WTC11 (cell line): ENCODE measurements around the gene PRR35. TPM values are rescaled to one million over a fixed set of nuclear protein-coding genes. Genes with fewer than 3 reads are reported as not detected.

Experiments used
- ATAC-seq: fragments of 200-7000 bp; cut with Tn5 transposase; 2 replicates; pipeline ENCODE4 v1.10.0; 2021; ENCODE audit warnings: mild to moderate bottlenecking, moderate library complexity
- CTCF ChIA-PET: fragments of 300-600 bp; sonication (Branson Sonifier 250); formaldehyde crosslinking; loops from one replicate; lab custom pipeline; 2021; ENCODE audit warnings: antibody characterized with exemption; lab: Charles Lee
- POLR2A ChIA-PET: fragments of 350-600 bp; sonication (Branson Sonifier 250); formaldehyde crosslinking; loops from one replicate; lab custom pipeline; 2021; ENCODE audit warnings: antibody characterized with exemption; lab: Charles Lee
- DNase-seq: peaks from one replicate; pipeline ENCODE4 v3.0.0; 2021; ENCODE audit warnings: low spot score
- H3K27ac Mint-ChIP-seq: 2 replicates; pipeline ENCODE4 v1.8.0; 2021; ENCODE audit warnings: mixed read lengths
- H3K27me3 Mint-ChIP-seq: 2 replicates; pipeline ENCODE4 v1.8.0; 2021; ENCODE audit warnings: low read depth, mild to moderate bottlenecking, moderate library complexity, mixed read lengths
- H3K36me3 Mint-ChIP-seq: 2 replicates; pipeline ENCODE4 v1.8.0; 2021; ENCODE audit warnings: mixed read lengths
- H3K4me1 Mint-ChIP-seq: 2 replicates; pipeline ENCODE4 v1.8.0; 2022; ENCODE audit warnings: mixed read lengths
- H3K4me3 Mint-ChIP-seq: 2 replicates; pipeline ENCODE4 v1.8.0; 2021; ENCODE audit warnings: mild to moderate bottlenecking, moderate library complexity, mixed read lengths
- H3K9me3 Mint-ChIP-seq: 2 replicates; pipeline ENCODE4 v1.8.0; 2021; ENCODE audit warnings: mixed read lengths
- AR ChIP-seq: fragments of 250-450 bp; sonication (Bioruptor Pico); IDR thresholded peaks from 2 replicates; pipeline ENCODE4 v1.9.0; 2021; ENCODE audit warnings: mild to moderate bottlenecking
- ARID4B ChIP-seq: sonication (generic); formaldehyde crosslinking; IDR thresholded peaks from 2 replicates; pipeline ENCODE4 v1.8.0; 2023; ENCODE audit warnings: missing genetic modification reagents, mild to moderate bottlenecking, borderline replicate concordance
- ATF1 ChIP-seq: sonication (generic); formaldehyde crosslinking; IDR thresholded peaks from 2 replicates; pipeline ENCODE4 v1.8.1; 2023; ENCODE audit warnings: mild to moderate bottlenecking, moderate library complexity, missing genetic modification reagents
- E2F1 ChIP-seq: sonication (generic); formaldehyde crosslinking; IDR thresholded peaks from 2 replicates; pipeline ENCODE4 v1.8.0; 2022; ENCODE audit warnings: mild to moderate bottlenecking, missing genetic modification reagents
- E2F4 ChIP-seq: sonication (generic); formaldehyde crosslinking; IDR thresholded peaks from 2 replicates; pipeline ENCODE4 v1.8.1; 2022; ENCODE audit warnings: low read depth, mild to moderate bottlenecking, moderate library complexity, missing genetic modification reagents, borderline replicate concordance
- ETV6 ChIP-seq: sonication (generic); formaldehyde crosslinking; IDR thresholded peaks from 2 replicates; pipeline ENCODE4 v1.8.1; 2022; ENCODE audit warnings: mild to moderate bottlenecking, missing genetic modification reagents
- JAZF1 ChIP-seq: fragments of 250-450 bp; sonication (Bioruptor Pico); IDR thresholded peaks from 2 replicates; pipeline ENCODE4 v1.9.0; 2021; ENCODE audit warnings: moderate library complexity, mild to moderate bottlenecking, inconsistent platforms
- MAX ChIP-seq: sonication (generic); formaldehyde crosslinking; IDR thresholded peaks from 2 replicates; pipeline ENCODE4 v1.8.0; 2022; ENCODE audit warnings: mild to moderate bottlenecking, missing genetic modification reagents
- MXD4 ChIP-seq: fragments of 250-450 bp; sonication (Bioruptor Pico); IDR thresholded peaks from 2 replicates; pipeline ENCODE4 v1.8.0; 2021; ENCODE audit warnings: mild to moderate bottlenecking, moderate library complexity, borderline replicate concordance
- OVOL2 ChIP-seq: fragments of 250-450 bp; sonication (Bioruptor Pico); IDR thresholded peaks from 2 replicates; pipeline ENCODE4 v1.9.0; 2021; ENCODE audit warnings: mild to moderate bottlenecking, borderline replicate concordance
- STAT6 ChIP-seq: sonication (generic); formaldehyde crosslinking; conservative IDR thresholded peaks from 2 replicates; pipeline ENCODE4 v1.8.1; 2023; ENCODE audit warnings: mild to moderate bottlenecking, low read depth, missing genetic modification reagents, moderate library complexity
- ZNF281 ChIP-seq: sonication (generic); formaldehyde crosslinking; IDR thresholded peaks from 2 replicates; pipeline ENCODE4 v1.8.0; 2023; ENCODE audit warnings: mild to moderate bottlenecking, missing genetic modification reagents
- total RNA-seq: library from RNA; stranded (reverse); gene quantifications from 3 replicates; pipeline ENCODE4 v1.2.3, GENCODE V29; 2021

PRR35 gene
- total RNA-seq, 1 experiment from 2014 or later = 0.72 TPM

GRCh38 chr16:534856-535445 is 25.2 kb upstream of the PRR35 start (continued):
- TF ChIP-seq JAZF1 (CRISPR knock-in tag) (no peak), ZNF281 (no peak), ATF1 (CRISPR knock-in tag) (no peak), AR (CRISPR knock-in tag) (no peak)

GRCh38 chr16:535446-536405 is 24.5 kb upstream of the PRR35 start:
- ChIA-PET POLR2A (no interaction called here), CTCF (interaction anchor here (1.1 to 1.2 kb wide), 2 partner anchors 9 to 14 kb away, joined by 3 read pairs; partner anchors contain the start of gene CAPN15)
- Mint-ChIP-seq H3K4me1 (no peaks in the 10 kb centered on the region), H3K4me3 (no peak overlapping the region), H3K9me3 (no peaks in the 10 kb centered on the region), H3K36me3 (peaks cover 3% of the 10 kb centered on the region; the same call in 1 of the 2 replicates), H3K27ac (no peak overlapping the region), H3K27me3 (no peaks in the 10 kb centered on the region)
- DNase-seq (no peak), ATAC-seq (no peak)
- no peak for TF ChIP-seq OVOL2
- TF ChIP-seq MXD4 (CRISPR knock-in tag) = no peak
- no peak for TF ChIP-seq ZNF281
- no peak for TF ChIP-seq MAX (CRISPR knock-in tag)
- TF ChIP-seq ETV6 (CRISPR knock-in tag) = no peak
- no peak for TF ChIP-seq E2F1 (CRISPR knock-in tag)
- no peak for TF ChIP-seq STAT6 (CRISPR knock-in tag)
- no peak for TF ChIP-seq E2F4 (CRISPR knock-in tag)
- TF ChIP-seq ARID4B = no peak
